HepG2 (cell line): Measurements from ENCODE around the gene POFUT1. TPM values are rescaled to one million over a fixed set of nuclear protein-coding genes. Genes with fewer than 3 reads are reported as not detected.

Source experiments
- CREB1 ChIP-seq, 2 experiments: fragments of 450-650 bp in 1 of 2; IDR thresholded peaks; 2 replicates each; pipeline ENCODE4 v1.6.1; 2016 to 2017; ENCODE audit warnings: control low read depth in 1 of 2, mild to moderate bottlenecking in 1 of 2, missing compliant biosample characterization in 1 of 2, missing genetic modification characterization in 1 of 2
- ELF3 ChIP-seq: IDR thresholded peaks from 2 replicates; pipeline ENCODE4 v1.6.1; 2016; ENCODE audit warnings: missing genetic modification reagents, missing compliant biosample characterization
- ETV6 ChIP-seq: sonication (generic); formaldehyde crosslinking; conservative IDR thresholded peaks from 2 replicates; pipeline ENCODE4 v1.4.0; 2020; ENCODE audit warnings: missing genetic modification reagents
- HINFP ChIP-seq: sonication (generic); formaldehyde crosslinking; IDR thresholded peaks from 2 replicates; pipeline ENCODE4 v1.4.0; 2020; ENCODE audit warnings: low read depth, mild to moderate bottlenecking, missing genetic modification reagents
- KDM5A ChIP-seq: fragments of 200-600 bp; sonication (generic); IDR thresholded peaks from 2 replicates; pipeline ENCODE4 v1.7.0; 2018; ENCODE audit warnings: antibody characterized with exemption, mild to moderate bottlenecking, low read length, borderline replicate concordance
- KLF9 ChIP-seq: IDR thresholded peaks from 2 replicates; pipeline ENCODE4 v1.6.1; 2016; ENCODE audit warnings: low read depth
- MEIS2 ChIP-seq: sonication (generic); formaldehyde crosslinking; IDR thresholded peaks from 2 replicates; pipeline ENCODE4 v1.9.0; 2021; ENCODE audit warnings: mild to moderate bottlenecking, missing genetic modification reagents
- NFYB ChIP-seq: sonication (generic); formaldehyde crosslinking; IDR thresholded peaks from 2 replicates; pipeline ENCODE4 v1.4.0; 2020; ENCODE audit warnings: missing genetic modification reagents
- RAD21 ChIP-seq: fragments of 450-650 bp; formaldehyde crosslinking; IDR thresholded peaks from 2 replicates; pipeline ENCODE4 v1.5.0; 2020; ENCODE audit warnings: mild to moderate bottlenecking
- ZBTB4 ChIP-seq: sonication (generic); formaldehyde crosslinking; IDR thresholded peaks from 2 replicates; pipeline ENCODE4 v1.4.0; 2020; ENCODE audit warnings: missing genetic modification reagents, mild to moderate bottlenecking, borderline replicate concordance
- ZBTB8A ChIP-seq: sonication (generic); formaldehyde crosslinking; IDR thresholded peaks from 2 replicates; pipeline ENCODE4 v1.4.0; 2020; ENCODE audit warnings: mild to moderate bottlenecking, low read depth, missing genetic modification reagents, borderline replicate concordance
- ZNF337 ChIP-seq: sonication (generic); formaldehyde crosslinking; IDR thresholded peaks from 2 replicates; pipeline ENCODE4 v1.5.1; 2020; ENCODE audit warnings: missing genetic modification reagents, low read depth, mild to moderate bottlenecking, borderline replicate concordance
- ZNF513 ChIP-seq: sonication (generic); formaldehyde crosslinking; conservative IDR thresholded peaks from 2 replicates; pipeline ENCODE4 v1.5.0; 2020; ENCODE audit warnings: missing genetic modification reagents
- ZNF580 ChIP-seq: IDR thresholded peaks from 2 replicates; pipeline ENCODE4 v1.6.1; 2016; ENCODE audit warnings: low read depth, borderline replicate concordance
- ZNF605 ChIP-seq: sonication (generic); formaldehyde crosslinking; IDR thresholded peaks from 2 replicates; pipeline ENCODE4 v1.8.0; 2022; ENCODE audit warnings: mild to moderate bottlenecking, missing genetic modification reagents
- ZNF710 ChIP-seq: sonication (generic); formaldehyde crosslinking; IDR thresholded peaks from 2 replicates; pipeline ENCODE4 v1.5.0; 2020; ENCODE audit warnings: mild to moderate bottlenecking, missing genetic modification reagents, borderline replicate concordance
- ZNF747 ChIP-seq: sonication (generic); formaldehyde crosslinking; IDR thresholded peaks from 2 replicates; pipeline ENCODE4 v1.8.1; 2023; ENCODE audit warnings: missing genetic modification reagents, mild to moderate bottlenecking, borderline replicate concordance
- ZNF749 ChIP-seq: sonication (generic); formaldehyde crosslinking; IDR thresholded peaks from 2 replicates; pipeline ENCODE4 v1.8.0; 2022; ENCODE audit warnings: mild to moderate bottlenecking, missing genetic modification reagents, moderate library complexity, borderline replicate concordance
- ZSCAN31 ChIP-seq: sonication (generic); formaldehyde crosslinking; IDR thresholded peaks from 2 replicates; pipeline ENCODE4 v1.5.0; 2020; ENCODE audit warnings: low read depth, mild to moderate bottlenecking, missing genetic modification reagents
- polyA plus RNA-seq, 8 experiments: library from polyadenylated mRNA; depleted of rRNA in 3 of 8; stranded (reverse) in 7 of 8; unstranded in 1 of 8; fragments of >200 nt; fragmentation: Illumina TruSeq in 4 of 8; extraction: Trizol in 4 of 8; gene quantifications; 2 replicates each; pipeline versions ENCODE4 v1.2.1 to v1.2.3, GENCODE V29; 2011 to 2016; ENCODE audit warnings: low read depth in 4 of 8, missing spikeins in 1 of 8, mixed read lengths in 1 of 8; ENCODE audit not compliant: insufficient read depth in 1 of 8
- total RNA-seq, 5 experiments: library from RNA; depleted of rRNA; stranded (reverse); fragments of >200 nt; fragmentation: Illumina TruSeq; extraction: Trizol; gene quantifications; 2 replicates each; pipeline ENCODE4 v1.2.3, GENCODE V29; 2016; ENCODE audit warnings: low read depth in 1 of 5

POFUT1 gene
- total and polyA plus RNA-seq, 2 of the 13 experiments (the other 11 are each of a cell fraction or from before 2014, with no cell fraction given) = 35.5 to 58.3 TPM

GRCh38 chr20:32206760-32207625 is 687 bp upstream of the POFUT1 start (continued):
- TF ChIP-seq ELF3 (CRISPR knock-in tag) = no peak; the same call in 1 of the 2 replicates
- TF ChIP-seq ZNF580 (CRISPR knock-in tag) = no peak
- TF ChIP-seq ZBTB4 (CRISPR knock-in tag) = 0 out of 2 replicates have a peak, but pooled peaks have one; percentile 49
- TF ChIP-seq ZNF749 (CRISPR knock-in tag) = no peak
- no peak for TF ChIP-seq ZSCAN31 (CRISPR knock-in tag)
- TF ChIP-seq CREB1 (IDR thresholded peaks at IDR 0.05) = no peak
- TF ChIP-seq CREB1 (CRISPR knock-in tag; IDR thresholded peaks at IDR 0.05) = no peak
- TF ChIP-seq ZNF337 (CRISPR knock-in tag) = no peak
- no peak for TF ChIP-seq RAD21
- TF ChIP-seq KDM5A = peak; percentile 58; the same call in 1 of the 2 replicates
- TF ChIP-seq ETV6 (CRISPR knock-in tag) = 0 out of 2 replicates have a peak, but pooled peaks have one; percentile 40
- no peak for TF ChIP-seq ZNF710 (CRISPR knock-in tag)
- no peak for TF ChIP-seq MEIS2
- peak; percentile 23; the same call in 1 of the 2 replicates for TF ChIP-seq NFYB
- no peak for TF ChIP-seq ZNF513 (CRISPR knock-in tag)
- TF ChIP-seq ZNF747 (CRISPR knock-in tag) = peak; percentile 57; the same call in 1 of the 2 replicates
- no peak for TF ChIP-seq HINFP (CRISPR knock-in tag)
- no peak for TF ChIP-seq ZBTB8A (CRISPR knock-in tag)
- 0 out of 2 replicates have a peak, but pooled peaks have one; percentile 20 for TF ChIP-seq ZNF605 (CRISPR knock-in tag)
- 0 out of 2 replicates have a peak, but pooled peaks have one; percentile 24 for TF ChIP-seq KLF9 (CRISPR knock-in tag)
